ENCODE results near the gene SSR4.
"Not testable (repeated sequence)": the region's sequence is repeated elsewhere in the genome, so short reads cannot be mapped to it uniquely, and the experiment has no call there.

The SSR4 gene

DNA sequence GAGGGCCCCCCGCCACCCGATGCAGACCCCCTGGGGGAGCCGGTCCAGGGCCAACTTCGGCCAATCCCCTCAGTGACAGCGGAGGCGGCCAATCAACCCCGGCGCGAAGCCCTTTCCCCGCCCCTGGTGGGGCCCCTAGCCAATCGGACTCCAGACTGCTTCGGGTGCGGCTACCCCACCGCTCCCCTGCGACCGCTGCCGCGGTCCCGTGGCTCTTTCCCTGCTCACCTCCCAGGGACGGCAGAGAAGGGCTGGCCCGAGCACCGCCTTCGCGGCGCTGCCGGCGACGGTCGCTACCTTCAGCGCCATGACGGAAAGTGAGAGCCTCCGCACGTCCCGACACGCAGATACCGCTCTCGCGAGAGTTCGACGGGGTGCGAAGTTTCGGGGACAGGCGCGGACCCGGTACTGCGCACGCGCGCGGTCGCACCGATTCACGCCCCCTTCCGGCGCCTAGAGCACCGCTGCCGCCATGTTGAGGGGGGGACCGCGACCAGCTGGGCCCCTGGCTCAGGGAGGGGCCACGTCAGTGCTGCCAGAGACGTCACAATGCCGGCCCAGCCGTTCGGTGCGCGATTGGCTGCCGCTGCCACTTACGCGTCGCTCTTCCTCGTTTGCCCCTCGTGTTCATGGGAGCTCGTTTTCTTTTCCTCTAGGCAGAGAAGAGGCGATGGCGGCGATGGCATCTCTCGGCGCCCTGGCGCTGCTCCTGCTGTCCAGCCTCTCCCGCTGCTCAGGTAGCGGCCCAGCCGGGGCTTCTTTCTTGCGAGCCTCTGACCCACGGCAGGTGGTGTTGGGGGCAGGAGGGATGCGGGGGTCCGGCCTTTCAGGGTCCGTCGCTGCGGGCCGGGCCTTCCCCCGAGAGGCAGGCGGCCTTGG, at the start of gene SSR4, which contains the start of gene IDH3G:
SSR4 (plus strand) TSS at position 651 of the 879 bp plus-strand sequence; CDS start at position 671, 20 bp downstream.
IDH3G (minus strand) TSS at position 358 of the 879 bp plus-strand sequence; CDS start at position 309, 49 bp downstream.
- in situ Hi-C loops (cut with MboI; ENCODE audit: low sequenced_read_pairs, unreplicated experiment), result no loop called here
- DNase-seq (ENCODE audit: low spot score), result peak; percentile 97
- TF ChIP-seq, protein P1, sequence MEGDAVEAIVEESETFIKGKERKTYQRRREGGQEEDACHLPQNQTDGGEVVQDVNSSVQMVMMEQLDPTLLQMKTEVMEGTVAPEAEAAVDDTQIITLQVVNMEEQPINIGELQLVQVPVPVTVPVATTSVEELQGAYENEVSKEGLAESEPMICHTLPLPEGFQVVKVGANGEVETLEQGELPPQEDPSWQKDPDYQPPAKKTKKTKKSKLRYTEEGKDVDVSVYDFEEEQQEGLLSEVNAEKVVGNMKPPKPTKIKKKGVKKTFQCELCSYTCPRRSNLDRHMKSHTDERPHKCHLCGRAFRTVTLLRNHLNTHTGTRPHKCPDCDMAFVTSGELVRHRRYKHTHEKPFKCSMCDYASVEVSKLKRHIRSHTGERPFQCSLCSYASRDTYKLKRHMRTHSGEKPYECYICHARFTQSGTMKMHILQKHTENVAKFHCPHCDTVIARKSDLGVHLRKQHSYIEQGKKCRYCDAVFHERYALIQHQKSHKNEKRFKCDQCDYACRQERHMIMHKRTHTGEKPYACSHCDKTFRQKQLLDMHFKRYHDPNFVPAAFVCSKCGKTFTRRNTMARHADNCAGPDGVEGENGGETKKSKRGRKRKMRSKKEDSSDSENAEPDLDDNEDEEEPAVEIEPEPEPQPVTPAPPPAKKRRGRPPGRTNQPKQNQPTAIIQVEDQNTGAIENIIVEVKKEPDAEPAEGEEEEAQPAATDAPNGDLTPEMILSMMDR (IDR thresholded peaks at IDR 0.05; ENCODE audit: borderline replicate concordance, control extremely low read depth, extremely low read depth, insufficient read depth, missing control alignments), result no peak

DNA sequence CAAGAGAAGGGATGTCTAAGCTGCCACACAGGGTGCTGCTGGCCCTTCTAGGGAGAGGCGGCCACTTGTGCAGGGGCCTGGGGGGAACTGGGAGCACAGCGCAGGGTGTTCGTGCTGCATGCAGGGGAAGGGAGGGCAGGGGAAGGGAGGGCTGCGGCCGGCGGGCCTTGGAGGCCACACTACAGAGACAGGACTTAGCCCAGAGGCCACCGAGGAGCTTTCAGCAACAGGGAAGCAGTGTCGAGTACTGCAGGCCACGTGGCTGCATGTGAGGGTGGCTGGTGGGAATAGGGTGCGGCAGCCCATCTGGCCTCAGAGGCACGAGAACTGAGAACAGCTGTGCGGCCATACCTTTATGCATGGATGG, 49.4 kb upstream of the SSR4 start:
- DNase-seq (ENCODE audit: low spot score); in situ Hi-C loops (cut with MboI; ENCODE audit: low sequenced_read_pairs, unreplicated experiment): not testable (repeated sequence)

DNA sequence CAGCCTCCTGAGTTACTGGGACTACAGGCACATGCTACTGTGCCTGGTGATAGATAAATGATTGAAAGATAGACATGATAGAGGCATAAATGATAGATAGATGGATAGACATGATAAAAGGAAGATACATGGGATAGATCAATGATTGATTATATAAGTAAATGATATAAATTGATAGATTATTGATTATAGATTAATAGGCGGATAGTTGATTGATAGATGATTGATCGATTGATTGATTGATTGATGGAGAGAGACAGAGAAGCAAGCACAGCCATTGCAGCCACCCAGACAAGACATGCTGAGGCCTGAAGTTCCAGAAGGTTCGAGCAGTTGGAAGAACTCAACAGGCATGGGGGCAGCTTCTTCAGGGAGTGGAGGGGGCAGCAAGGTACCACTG, 48.1 kb upstream of the SSR4 start:
- DNase-seq (ENCODE audit: low spot score), result no peak
- in situ Hi-C loops (cut with MboI; ENCODE audit: low sequenced_read_pairs, unreplicated experiment), result no loop called here
- TF ChIP-seq, protein P1 (IDR thresholded peaks at IDR 0.05; ENCODE audit: borderline replicate concordance, control extremely low read depth, extremely low read depth, insufficient read depth, missing control alignments), result no peak

DNA sequence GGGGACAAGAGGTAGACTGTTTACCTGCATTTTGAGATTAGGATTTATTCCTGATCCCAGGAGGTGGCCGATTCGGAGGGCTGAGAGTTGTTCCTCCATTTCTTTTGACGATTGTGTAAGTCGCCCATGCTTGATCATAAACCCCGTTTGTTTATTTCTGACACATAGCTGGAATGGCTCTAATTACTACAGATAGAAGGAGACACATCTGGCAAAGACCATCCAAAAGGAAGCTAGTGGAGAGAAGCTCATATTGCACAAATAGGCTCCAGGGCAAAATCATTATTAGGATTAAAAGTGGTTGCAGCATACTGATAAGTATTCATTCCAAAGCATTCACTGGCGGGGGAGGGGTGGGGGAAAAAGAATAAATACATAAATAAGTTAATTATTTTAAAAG, 47.5 kb upstream of the SSR4 start:
- DNase-seq (ENCODE audit: low spot score); in situ Hi-C loops (cut with MboI; ENCODE audit: low sequenced_read_pairs, unreplicated experiment): not testable (repeated sequence)

DNA sequence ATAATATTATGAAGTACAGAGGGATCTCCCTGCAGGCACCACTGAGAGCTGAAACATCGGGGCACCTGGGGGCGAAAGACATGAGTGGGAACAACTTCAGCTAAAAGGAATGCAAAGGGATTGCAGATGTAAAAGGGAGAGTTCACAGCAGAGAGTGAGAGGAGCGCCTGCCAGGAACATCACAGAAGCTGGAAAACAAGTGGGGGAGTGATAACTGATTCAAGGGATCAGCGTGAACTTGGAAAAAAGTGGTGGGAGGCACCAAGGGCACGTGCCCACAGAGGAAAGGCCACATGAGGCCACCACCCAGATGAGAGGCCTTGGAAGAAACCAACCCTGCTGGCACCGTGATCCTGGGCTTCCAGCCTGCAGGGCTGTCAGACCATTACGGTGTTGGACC, 45.5 kb upstream of the SSR4 start:
- DNase-seq (ENCODE audit: low spot score); in situ Hi-C loops (cut with MboI; ENCODE audit: low sequenced_read_pairs, unreplicated experiment): not testable (repeated sequence)

DNA sequence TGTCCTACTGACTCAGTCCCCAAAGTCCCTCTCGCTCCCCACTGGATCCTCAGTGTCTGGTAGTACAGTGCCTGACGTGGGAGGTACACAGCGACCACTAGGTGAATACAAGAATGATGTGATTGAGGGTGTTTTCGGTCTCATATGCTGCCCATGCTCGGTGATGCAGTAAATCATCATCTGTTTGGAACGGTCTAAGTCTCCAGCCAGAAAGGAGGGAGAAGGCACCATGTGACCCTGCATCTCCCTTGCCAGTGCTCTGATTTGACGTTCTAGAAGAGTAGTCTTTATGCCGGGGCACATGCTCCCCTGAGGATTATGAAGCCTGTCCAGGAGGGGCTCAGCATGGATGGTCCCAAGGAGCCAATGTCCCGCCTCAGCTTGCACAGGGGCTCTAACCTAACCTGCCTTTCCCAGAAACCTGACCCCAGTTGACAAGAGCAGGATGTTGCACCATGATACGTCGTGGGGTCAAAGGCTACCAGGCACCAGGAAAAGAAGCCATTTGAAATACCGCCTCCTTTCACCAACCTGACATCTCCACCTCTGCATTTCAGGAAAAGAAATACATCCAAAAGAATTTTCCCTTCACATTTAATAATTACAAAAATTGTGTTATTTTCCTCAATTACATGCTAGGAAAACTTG, 44.2 kb upstream of the SSR4 start:
- TF ChIP-seq, protein P1 (IDR thresholded peaks at IDR 0.05; ENCODE audit: borderline replicate concordance, control extremely low read depth, extremely low read depth, insufficient read depth, missing control alignments), result no peak
- in situ Hi-C loops (cut with MboI; ENCODE audit: low sequenced_read_pairs, unreplicated experiment), result no loop called here
- no peak for DNase-seq (ENCODE audit: low spot score)

DNA sequence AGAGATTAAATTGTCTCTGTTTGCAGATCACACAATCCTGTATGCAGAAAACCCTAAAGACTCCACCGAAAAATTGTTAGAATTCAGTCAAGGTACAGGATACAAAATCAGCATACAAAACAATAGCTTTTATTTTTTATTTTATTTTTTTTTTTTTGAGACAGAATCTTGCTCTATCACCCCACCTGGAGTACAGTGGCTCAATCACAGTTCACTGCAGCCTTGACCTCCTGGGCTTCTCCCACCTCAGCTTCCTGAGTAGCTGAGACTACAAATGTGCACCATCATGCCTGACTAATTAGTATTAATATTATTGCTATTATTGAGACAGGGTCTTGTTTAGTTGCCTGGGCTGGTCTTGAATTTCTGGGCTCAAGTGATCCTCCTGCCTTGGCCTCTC, 39.3 kb upstream of the SSR4 start:
- DNase-seq (ENCODE audit: low spot score), result no peak
- TF ChIP-seq, protein P1 (IDR thresholded peaks at IDR 0.05; ENCODE audit: borderline replicate concordance, control extremely low read depth, extremely low read depth, insufficient read depth, missing control alignments), result no peak
- in situ Hi-C loops (cut with MboI; ENCODE audit: low sequenced_read_pairs, unreplicated experiment), result no loop called here

DNA sequence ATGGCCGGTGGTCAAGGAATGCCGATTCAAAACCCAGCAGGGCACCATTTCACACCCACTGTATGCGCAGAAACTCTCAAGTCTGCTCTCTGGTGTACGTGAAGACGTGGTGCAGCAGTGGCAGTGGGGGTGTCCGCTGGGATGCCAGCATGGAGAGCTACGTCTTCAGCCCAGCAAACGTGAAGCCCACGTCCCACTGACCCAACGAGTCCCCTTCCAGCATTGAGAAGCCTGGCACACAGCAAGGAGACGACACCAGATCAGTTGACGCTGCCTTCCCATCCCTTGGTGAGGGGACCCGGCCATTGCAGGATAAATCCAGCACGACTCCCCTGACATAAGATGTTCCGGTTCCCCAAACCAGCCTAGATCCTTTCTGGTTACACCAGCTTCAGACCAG, 32.6 kb upstream of the SSR4 start:
- in situ Hi-C loops (cut with MboI; ENCODE audit: low sequenced_read_pairs, unreplicated experiment), result no loop called here
- TF ChIP-seq, protein P1 (IDR thresholded peaks at IDR 0.05; ENCODE audit: borderline replicate concordance, control extremely low read depth, extremely low read depth, insufficient read depth, missing control alignments), result no peak
- no peak for DNase-seq (ENCODE audit: low spot score)
